ENCODE results near the gene DDX41. TPM values are rescaled to one million over a fixed set of nuclear protein-coding genes. Genes with fewer than 3 reads are reported as not detected.
A peak's percentile ranks its signal among the peaks of the same experiment; 100 is the strongest.

The DDX41 gene
- total and polyA plus RNA-seq, 2 donors (not counting 1 experiment from before 2014, with no cell fraction given): 110 to 168 TPM

- Histone ChIP-seq H3K36me3 (replicated peaks in 1 of 2; ENCODE audit: control extremely low read depth in 1 of 2, control insufficient read depth in 1 of 2, extremely low read depth in 1 of 2, insufficient read depth in 2 of 2, low read length in 1 of 2) (peaks cover 0 to 39% of the 10 kb centered on the region in 2 experiments), H3K27me3 (replicated peaks in 1 of 4; ENCODE audit: control extremely low read depth in 1 of 4, control insufficient read depth in 3 of 4, insufficient read depth in 4 of 4, low read length in 3 of 4) (no peaks in the 10 kb centered on the region), H4K20me1 (ENCODE audit: control insufficient read depth, insufficient read depth, low read length, poor library complexity, severe bottlenecking) (peaks cover 51% of the 10 kb centered on the region), H3K79me2 (ENCODE audit: control insufficient read depth, insufficient read depth, low read length) (peaks cover 24% of the 10 kb centered on the region), H3K27ac (ENCODE audit: low read length in 2 of 2) (no peak overlapping the region), H3K4me3 (ENCODE audit: control extremely low read depth in 1 of 5, extremely low read depth in 1 of 5, insufficient read depth in 1 of 5, low read depth in 2 of 5, low read length in 4 of 5) (no peak overlapping the region), H3K9ac (ENCODE audit: low read length) (no peak overlapping the region), H3K4me1 (ENCODE audit: control insufficient read depth in 2 of 2, insufficient read depth in 2 of 2, low read length in 2 of 2) (peaks cover 46 to 60% of the 10 kb centered on the region in 2 donors), H3K4me2 (replicated peaks; ENCODE audit: low read depth, low read length, poor library complexity, severe bottlenecking) (no peak overlapping the region), H3K9me3 (ENCODE audit: control extremely low read depth in 1 of 3, control insufficient read depth in 2 of 3, insufficient read depth in 1 of 3, low read length in 2 of 3) (no peaks in the 10 kb centered on the region), H2AFZ (ENCODE audit: insufficient read depth, low read depth, low read length, poor library complexity, severe bottlenecking) (no peak overlapping the region)
- Mint-ChIP-seq H3K27ac (no peak overlapping the region), H3K27me3 (no peaks in the 10 kb centered on the region), H3K4me1 (peaks cover 62% of the 10 kb centered on the region), H3K4me3 (no peak overlapping the region), H3K9me3 (ENCODE audit: insufficient read depth) (no peaks in the 10 kb centered on the region)
- no peak for TF ChIP-seq CTCF (IDR thresholded peaks at IDR 0.05)
- TF ChIP-seq EZH2 (IDR thresholded peaks at IDR 0.05; ENCODE audit: borderline replicate concordance, insufficient read depth, low read depth, low read length, poor library complexity, severe bottlenecking): no peak
- ChIA-PET CTCF (interaction anchor here (0.6 to 4.4 kb wide), 3 partner anchors 49 to 556 kb away, joined by 3 to 51 read pairs (median 3); no protein-coding TSS in a partner anchor), POLR2A (no interaction called here)
- peak; percentile 31 for DNase-seq
- 96% methylated on average over 42 of the region's 47 CpGs for WGBS (ENCODE audit: insufficient coverage)
- no peak for ATAC-seq (ENCODE audit: low read depth)
- intact Hi-C loops (cut with micrococcal nuclease): loop anchor here (5.0 kb wide), 1 partner anchor 202 kb away; the partner anchor contains the start of genes PRELID1 and RAB24
Measured at GRCh38 chr5:177504086-177505056, 12.4 kb downstream of the DDX41 start.

Measured in B cell (primary cell).